ENCODE data around the gene NIN.

GRCh38 chr14:50725761-50726160 is 105.2 kb downstream of the NIN start:
- no peak for TF ChIP-seq EZH2 (IDR thresholded peaks at IDR 0.05; ENCODE audit: low read length, missing control alignments)
- no peak for TF ChIP-seq CTCF (conservative IDR thresholded peaks at IDR 0.05 in 1 of 2, IDR thresholded peaks at IDR 0.05 in 1 of 2; ENCODE audit: low read depth in 1 of 2, low read length in 2 of 2)
